Non-pigmented ciliary epithelial cell (primary cell): ENCODE results near the gene ITGAX.

Source experiments
- DNase-seq: peaks from one replicate; pipeline ENCODE4 v3.0.0-alpha.2; 2010; ENCODE audit warnings: low read depth

The ITGAX gene

DNA sequence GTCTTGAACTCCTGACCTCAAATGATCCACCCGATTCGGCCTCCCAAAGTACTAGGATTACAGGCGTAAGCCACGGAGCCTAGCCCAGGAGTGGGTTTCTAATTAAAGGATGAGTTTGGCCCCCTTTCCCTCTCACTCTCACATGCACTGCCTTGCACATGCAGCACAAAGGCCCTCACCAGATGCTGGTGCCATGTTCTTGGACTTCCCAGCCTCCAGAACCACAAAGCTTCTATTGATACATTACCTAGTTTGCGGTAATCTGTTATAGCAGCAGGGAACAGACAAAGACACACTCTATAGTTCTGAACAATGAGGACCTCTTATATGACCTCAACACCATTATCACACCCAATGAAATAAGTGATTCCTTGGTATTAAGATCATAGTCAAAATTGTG, 20.3 kb downstream of the ITGAX start:
- DNase-seq = no peak

DNA sequence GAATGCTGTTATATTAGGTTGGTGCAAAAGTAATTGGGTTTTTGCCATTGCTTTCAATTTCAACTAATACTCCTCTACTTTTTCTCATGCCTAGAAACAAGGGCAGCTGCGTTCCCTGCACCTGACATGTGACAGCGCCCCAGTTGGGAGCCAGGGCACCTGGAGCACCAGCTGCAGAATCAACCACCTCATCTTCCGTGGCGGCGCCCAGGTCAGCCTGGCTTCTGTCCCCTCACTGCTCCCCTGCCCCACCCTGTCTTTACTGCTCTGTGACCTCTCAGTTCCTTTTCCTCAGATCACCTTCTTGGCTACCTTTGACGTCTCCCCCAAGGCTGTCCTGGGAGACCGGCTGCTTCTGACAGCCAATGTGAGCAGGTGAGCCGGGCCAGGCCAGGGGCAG, 21.7 kb downstream of the ITGAX start:
- DNase-seq = no peak

DNA sequence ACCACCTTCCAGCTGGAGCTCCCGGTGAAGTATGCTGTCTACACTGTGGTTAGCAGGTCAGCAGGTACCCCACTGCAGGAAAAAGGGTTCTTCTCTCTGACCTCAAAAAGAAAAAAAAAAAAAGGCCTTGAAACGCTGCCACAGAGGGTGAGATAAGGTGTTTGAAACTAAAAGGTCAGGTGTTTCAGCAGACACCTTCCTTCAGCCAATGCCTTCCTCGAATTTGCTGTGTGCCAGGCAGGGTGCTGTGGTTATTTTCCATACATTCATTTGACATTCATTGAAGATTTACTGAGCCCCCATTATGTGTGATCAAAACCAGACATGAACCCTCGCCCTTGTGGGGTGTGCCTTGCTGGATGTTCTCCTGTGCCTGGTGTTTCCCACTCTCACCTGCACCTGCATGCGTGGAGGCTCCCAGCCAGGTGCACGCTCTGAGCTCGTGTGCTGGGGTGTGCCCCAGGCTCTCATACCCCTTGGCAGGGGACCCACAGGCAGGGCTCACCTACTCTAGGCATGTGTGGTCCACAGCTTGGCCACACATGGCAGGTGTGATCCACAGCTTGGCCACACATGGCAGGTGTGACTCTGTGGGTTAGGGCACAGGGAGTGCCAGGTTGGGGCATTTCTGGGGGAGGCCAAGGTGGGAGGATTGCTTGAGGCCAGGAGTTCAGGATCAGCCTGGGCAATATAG, 22.4 kb downstream of the ITGAX start:
- DNase-seq = no peak

DNA sequence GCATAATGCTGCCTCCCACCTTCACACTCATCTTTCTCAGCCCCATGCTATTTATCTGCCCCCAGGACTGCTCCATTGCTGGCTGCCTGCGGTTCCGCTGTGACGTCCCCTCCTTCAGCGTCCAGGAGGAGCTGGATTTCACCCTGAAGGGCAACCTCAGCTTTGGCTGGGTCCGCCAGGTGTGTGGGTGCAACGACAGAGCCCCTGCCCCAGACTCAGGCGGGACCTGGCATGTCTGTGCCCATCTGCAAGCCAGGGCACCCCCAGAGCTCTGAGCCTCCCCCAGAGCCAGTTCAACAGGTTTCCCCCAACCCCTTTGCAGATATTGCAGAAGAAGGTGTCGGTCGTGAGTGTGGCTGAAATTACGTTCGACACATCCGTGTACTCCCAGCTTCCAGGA, 25.2 kb downstream of the ITGAX start:
- no peak for DNase-seq

DNA sequence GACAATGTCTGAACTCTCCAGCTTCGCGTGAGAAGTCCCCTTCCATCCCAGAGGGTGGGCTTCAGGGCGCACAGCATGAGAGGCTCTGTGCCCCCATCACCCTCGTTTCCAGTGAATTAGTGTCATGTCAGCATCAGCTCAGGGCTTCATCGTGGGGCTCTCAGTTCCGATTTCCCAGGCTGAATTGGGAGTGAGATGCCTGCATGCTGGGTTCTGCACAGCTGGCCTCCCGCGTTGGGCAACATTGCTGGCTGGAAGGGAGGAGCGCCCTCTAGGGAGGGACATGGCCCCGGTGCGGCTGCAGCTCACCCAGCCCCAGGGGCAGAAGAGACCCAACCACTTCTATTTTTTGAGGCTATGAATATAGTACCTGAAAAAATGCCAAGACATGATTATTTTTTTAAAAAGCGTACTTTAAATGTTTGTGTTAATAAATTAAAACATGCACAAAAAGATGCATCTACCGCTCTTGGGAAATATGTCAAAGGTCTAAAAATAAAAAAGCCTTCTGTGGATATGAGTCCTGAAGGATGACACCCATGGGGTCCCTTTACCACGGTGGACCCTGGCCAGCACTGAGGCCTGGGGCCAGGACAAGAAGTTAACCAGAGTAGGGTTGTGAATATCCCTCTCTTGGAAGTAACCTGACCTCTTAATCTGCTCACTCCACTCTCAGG, 27.6 kb downstream of the ITGAX start:
- DNase-seq = no peak

DNA sequence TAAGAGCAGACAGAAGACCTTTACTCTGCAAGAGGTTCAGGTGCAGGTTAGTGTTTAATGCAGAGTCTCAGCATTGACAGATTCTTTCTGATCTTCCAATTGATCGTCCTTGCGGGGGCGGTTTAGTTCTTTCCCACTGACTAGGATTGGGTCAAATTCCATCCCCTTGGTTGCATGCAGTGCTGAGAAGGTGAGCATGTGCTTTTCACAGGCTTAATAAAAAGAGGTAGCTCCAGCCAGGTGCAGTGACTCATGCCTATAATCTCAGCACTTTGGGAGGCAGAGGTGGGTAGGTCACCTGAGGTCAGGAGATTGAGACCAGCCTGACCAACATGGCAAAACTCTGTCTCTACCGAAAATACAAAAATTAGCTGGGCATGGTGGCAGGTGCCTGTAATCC, 30.7 kb downstream of the ITGAX start:
- DNase-seq = no peak

DNA sequence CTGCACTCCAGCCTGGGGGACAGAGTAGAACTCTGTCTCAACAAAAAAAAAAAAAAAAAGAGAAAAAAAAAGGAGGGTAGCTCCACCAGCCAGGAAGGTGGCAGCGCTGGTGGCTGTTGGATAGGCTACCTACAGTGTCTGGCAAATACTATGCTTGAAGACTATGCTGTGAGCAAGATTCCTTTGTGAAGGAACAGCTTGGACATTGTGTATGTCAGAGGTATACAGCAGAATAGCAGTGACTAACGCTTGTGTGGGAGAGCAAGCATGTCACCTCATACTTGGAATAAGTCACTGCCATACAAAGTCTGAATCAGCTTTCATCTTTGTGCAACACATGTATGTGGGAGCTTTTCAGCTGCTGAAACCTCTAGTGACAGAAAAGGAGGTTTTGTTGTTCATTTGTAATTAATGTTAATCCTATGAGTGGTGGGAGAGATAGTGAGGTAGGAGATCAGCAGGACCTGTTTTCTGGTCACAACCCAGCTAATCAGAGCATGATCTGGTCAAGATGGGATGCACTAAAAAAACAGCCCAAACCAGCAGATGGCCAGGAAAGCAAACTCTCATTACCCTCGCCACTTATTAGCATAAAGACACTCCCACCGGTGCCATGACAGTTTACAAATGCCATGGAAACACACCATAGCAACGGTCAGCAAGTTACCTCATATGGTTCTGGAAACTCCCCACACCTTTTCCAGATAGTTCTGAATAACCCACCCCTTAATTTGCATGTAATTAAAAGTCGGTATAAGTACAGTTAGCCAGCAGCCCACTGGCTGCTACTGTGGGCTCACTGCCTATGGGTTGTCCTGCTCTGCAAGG, 31.4 kb downstream of the ITGAX start:
- DNase-seq = peak; percentile 36

DNA sequence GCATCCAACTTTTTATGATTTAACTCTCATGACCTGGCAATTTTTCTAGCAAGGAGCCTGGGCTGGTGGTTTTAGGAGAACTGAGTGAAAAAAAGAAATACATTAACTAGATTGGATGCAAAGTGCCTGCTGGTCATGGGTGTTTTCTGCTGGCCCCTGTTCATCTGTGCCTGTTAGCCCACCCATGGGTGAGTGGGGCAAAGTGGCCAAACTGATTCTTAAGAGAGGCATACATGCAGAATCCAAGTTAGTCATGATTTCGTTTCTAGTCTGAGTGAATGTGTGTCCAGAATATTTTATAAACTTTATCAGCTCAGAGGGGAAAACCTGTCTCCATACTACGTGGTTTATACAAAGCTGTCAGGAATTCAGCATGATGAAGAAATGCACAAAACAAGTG, 33.6 kb downstream of the ITGAX start:
- DNase-seq = no peak

DNA sequence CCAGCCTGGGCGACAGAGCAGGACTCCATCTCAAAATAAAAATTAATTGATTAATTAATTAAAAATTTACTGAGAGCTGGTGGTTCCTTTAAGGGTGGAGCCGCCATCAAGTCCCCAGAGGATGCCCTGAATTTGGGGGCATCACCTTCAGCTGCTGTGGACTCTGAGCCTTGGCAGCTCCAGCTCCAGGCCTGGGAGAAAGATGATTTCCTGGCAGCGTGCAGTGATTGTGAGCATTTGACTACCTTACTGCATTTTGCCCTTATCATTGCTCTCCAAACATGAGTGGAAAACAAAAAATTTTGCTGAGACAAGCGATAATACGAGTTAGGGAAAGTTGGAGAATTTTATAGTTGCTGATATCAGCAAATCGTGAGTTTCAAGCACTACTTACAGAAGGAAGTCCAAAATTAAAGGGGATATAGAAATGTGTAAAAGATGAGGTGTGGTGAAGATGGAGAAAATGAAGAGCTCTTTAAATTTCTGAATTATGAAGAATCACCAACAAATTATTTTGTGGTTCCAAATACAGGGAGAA, 35.6 kb downstream of the ITGAX start:
- no peak for DNase-seq

DNA sequence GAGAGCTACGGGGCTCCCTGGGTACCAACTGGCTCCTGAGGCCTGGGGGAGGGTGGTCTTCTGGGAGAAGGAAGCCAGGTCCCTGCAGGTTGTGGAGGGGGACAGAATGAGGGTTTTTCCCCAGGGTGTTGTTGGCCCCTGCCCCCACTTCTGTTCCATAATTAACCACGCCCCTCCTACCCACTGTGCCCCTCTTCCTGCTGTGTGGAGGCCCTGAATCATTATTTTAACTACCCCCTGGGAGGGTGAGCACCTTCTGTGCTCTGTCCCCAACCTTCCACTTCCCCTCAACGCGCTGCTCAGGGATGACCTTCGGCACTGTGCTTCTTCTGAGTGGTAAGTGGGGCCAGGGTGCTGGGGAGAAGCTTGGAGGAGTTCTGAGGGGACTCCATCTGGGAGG, 38.1 kb downstream of the ITGAX start, which contains the start of gene ITGAD:
Gene ITGAD (plus strand): TSS at position 280 of the 400 bp plus-strand sequence. CDS start 26 bp downstream, at position 306.
- no peak for DNase-seq

DNA sequence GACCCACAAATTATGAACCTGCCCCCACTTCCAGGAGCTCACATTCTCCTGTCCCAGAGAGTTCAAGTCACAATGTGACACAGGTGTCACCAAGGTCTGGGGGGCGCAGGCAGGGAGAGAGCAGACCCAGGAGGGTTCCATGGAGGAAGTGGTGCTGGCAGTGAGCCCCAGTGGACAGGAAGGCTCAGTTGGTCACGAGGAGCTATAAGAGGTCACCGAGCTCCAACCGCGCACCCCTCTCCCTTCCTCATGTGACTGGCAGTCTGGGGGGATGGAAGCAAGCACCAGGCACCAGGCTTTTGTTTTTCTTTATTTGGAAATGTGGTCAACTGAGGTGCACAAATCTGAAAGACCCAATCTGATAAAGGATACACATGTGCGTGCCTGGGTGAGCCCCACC, 40.7 kb downstream of the ITGAX start:
- no peak for DNase-seq

DNA sequence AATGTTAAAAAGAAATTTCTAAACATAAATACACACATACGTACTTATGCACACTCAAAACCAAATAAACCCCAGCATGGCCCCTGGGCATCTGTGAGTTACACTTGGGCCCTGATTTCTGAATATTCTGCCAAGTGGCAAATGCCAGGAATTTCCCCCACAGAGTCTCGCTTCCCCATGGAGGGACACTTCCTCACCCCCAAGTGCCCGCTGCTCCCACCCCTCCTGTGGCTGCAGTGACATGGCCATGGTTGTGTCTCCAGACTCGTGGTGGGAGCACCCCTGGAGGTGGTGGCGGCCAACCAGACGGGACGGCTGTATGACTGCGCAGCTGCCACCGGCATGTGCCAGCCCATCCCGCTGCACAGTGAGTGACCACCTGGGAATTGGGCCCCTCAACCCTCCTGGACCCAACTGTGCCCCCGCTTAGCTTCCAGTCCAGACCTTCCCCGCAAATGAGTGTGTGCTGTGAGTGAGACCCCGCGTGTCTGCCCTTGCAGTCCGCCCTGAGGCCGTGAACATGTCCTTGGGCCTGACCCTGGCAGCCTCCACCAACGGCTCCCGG, 42.2 kb downstream of the ITGAX start:
- no peak for DNase-seq

DNA sequence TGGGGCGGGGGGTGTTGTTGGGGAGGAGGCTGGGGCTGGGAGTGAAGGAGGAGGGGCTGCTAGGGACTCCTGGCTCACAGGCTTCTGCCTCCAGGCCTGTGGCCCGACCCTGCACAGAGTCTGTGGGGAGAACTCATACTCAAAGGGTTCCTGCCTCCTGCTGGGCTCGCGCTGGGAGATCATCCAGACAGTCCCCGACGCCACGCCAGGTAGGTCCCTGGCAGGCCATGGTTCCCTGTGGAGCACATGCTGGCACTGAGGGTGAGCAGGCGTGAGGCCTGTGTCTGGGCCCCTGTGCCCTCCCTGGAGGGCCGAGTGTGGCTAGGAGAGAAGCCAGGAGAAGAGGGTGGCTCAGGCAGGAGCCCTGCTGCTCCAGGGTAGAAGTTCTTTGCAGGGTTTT, 42.7 kb downstream of the ITGAX start:
- no peak for DNase-seq

DNA sequence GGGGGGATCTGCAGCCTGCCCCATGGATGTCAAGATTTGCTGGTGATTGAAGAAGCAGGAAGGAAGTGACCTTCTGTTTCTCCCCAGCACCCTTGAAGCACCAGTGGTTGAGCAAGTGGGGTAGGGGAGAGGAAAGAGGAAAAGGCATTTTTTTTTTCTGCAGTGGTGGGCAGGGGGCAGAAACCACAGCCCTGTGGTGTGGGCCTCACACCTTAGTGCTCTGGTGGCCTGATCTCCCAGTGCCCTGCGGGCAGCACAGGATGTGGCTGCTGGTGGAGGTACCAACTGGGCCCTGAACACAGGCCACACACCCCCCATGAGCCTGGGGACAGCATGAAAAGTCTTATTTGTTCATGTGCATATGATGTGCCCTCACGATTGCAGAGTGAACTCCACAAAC, 45.2 kb downstream of the ITGAX start:
- no peak for DNase-seq

DNA sequence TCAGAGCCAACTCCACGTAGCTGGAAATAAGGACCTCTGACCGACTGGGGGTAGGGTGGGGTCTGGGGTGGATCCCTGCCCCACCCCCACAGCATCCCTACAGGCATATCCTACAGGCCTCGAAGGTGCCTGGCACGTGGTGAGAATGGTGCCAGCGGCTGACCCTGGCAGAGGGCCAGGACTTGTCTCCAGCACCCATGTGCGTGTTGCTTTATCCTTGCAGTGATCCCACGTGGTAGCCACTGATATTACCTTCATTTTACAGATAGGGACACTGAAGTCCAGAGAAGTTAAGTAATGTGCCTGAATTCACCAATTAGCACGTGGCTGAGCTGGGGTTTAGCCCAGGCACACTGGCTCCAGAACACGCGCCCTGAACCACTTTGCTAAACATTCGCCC, 46.5 kb downstream of the ITGAX start:
- DNase-seq = no peak

DNA sequence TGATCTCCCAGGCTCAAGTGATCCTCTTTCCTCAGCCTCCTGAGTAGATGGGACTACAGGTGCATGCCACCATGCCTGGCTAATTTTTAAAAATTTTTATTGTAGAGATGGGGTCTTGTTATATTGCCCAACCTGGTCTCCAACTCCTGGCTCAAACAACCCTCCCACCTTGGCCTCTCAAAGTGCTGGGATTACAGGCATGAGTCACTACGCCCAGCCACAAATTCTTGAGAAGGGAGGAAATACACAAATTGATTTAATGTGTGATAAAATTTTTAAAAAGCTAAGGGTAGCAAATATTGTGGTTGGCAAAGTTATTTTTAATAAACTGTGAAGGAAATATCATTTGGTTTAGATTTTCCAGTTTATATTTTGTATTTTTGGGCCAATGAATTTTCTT, 47.7 kb downstream of the ITGAX start:
- no peak for DNase-seq

DNA sequence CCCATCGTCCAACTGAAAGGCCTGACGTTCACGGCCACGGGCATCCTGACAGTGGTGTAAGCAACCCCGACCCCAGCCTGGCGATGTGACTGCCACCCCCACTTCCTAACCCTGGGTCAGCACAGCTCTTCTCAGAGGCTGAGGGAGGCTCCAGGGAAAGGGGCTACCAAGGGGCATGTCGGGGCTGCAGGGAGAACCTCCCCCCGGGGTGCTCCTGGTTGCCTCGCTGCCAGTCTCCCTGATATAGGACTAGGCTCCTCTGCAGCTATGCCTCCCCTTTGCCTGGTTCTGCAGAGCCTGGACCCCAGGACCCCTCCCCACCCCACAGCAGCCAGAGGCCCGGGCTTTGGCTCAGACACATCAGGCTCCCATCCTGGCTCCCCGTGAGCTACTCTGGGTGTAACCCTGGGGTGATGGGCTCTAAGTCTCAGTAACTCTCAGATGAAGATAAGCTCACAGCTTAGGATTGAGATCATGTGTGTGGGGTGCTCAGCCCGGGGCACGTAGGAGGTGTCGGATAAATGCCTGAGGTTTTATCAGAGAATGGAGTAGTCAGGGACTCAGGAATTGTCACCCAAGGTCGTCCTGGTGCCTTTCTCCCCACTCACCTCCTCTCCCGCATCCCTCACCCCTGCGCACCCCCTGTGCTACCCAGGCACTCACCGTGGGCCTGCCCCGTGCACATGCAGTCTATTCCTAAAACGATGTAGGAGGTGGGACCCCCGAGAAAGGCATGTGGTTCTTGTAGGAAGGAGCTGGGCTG, 48.8 kb downstream of the ITGAX start:
- no peak for DNase-seq

DNA sequence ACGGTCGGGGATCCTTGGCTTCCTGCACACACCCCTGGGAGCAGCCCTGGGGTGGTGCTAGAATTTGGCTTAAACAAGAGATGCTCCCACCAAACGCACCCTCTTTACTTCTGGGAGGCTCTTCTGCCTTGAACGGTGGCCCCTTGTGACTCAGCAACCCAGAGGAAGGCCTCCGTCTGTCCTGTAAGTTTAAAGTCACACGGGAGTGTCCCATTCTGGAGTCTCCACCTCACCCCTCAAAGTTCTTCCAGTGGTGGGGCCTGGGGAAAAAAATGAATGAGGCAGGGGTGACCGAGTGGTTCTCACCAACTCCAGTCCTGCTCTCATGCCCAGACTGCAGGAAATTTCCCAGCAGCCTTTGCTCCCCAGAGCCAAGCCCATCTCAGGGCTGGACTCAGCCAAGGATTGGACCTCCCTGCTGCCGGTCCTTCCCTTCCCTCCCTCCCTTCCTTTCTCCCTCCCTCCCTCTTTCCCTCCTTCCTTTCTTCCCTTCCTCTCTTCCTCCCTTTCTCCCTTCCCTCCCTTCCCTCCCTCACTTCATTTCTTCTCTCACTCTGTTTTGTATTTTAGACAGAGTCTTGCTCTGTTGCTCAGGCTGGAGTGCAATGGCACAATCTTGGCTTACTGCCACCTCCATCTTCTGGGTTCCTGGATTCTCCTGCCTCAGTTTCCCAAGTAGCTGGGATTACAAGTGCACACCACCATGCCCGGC, 49.5 kb downstream of the ITGAX start:
- DNase-seq = no peak

DNA sequence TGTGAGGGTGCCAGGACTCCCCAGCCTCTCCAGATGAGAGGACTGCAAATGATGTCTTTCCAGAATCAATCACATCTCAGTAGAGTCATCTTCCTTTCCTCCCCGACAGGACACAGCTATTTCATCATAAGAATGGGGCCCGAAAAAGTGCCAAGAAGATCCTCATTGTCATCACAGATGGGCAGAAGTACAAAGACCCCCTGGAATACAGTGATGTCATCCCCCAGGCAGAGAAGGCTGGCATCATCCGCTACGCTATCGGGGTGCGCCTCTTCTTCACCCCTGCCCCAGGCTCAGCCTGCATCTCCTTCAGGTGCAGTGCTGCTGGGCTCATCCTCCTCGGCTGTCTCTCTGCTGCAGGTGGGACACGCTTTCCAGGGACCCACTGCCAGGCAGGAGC, 52.4 kb downstream of the ITGAX start:
- no peak for DNase-seq

DNA sequence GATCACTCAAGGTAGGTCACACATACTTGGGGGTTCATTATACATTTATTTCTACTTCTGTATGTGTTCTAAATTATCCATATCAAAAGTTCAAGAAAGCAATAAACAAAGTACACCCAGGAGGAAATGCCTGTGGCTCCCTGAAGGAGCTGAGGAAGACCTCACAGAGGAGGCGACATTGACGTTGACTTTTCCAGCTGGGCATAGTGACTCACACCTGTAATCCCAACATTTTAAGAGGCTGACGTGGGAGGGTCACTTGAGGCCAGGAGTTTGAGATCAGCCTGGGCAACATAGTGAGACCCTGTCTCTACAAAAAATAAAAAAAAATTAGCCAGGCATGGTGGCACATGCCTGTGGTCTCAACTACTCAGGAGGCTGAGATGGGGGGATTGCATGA, 54.5 kb downstream of the ITGAX start:
- DNase-seq = no peak

DNA sequence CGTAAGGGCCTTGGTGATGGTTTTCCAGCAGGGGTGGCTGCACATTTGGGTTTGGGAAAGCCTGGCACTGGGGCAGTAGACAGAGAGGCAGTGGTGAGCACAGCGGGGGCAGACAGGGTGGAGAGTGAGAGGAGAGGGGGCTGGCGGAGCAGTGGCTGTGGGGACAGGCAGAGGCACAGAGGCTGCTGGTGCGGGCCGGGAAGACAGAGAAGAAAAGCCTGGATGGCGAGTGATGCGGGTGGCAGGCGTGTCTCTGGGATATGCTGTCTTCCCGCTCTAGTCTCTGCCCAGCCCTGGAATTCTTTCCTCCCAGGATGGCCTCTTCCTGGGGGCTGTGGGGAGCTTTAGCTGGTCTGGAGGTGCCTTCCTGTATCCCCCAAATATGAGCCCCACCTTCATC, 55.1 kb downstream of the ITGAX start:
- DNase-seq = no peak
